Erythroblast (primary cell): ENCODE data around the gene SP1.

Experiments used
- GATA1 ChIP-seq: IDR thresholded peaks from 2 replicates; pipeline ENCODE4 v1.6.1; 2011; ENCODE audit warnings: low read depth, mild to moderate bottlenecking, control low read depth, low read length, moderate library complexity
- POLR2A ChIP-seq: IDR thresholded peaks from 2 replicates; pipeline ENCODE4 v1.6.1; 2011; ENCODE audit warnings: mild to moderate bottlenecking, low read length

- TF ChIP-seq POLR2A: no peak
- no peak for TF ChIP-seq GATA1
These were observed 27.4 kb upstream of the SP1 start for GRCh38 chr12:53352331-53353256.
